HS-27A (cell line): ENCODE measurements around the gene ATG7.
"Not testable (repeated sequence)": the region's sequence is repeated elsewhere in the genome, so short reads cannot be mapped to it uniquely, and the experiment has no call there.

Source experiments
- DNase-seq: peaks from one replicate; pipeline ENCODE4 v3.0.0-alpha.2; 2012; ENCODE audit warnings: low read depth, missing footprints

Gene ATG7

GRCh38 chr3:11568503-11569155 lies 296.4 kb downstream of the ATG7 start:
- peak; percentile 84 for DNase-seq

GRCh38 chr3:11569156-11569741 lies 297.1 kb downstream of the ATG7 start:
- no peak for DNase-seq

GRCh38 chr3:11570251-11570650 lies 298.1 kb downstream of the ATG7 start:
- no peak for DNase-seq

- DNase-seq: no peak
These were observed 298.7 kb downstream of the ATG7 start for GRCh38 chr3:11570789-11571495.

- not testable (repeated sequence) for DNase-seq
These were observed 300.5 kb downstream of the ATG7 start for GRCh38 chr3:11572660-11573059.

- no peak for DNase-seq
These were observed 302.9 kb downstream of the ATG7 start for GRCh38 chr3:11574981-11575669.

GRCh38 chr3:11575677-11576076 lies 303.5 kb downstream of the ATG7 start:
- DNase-seq: no peak

- no peak for DNase-seq
These were observed 304.3 kb downstream of the ATG7 start for GRCh38 chr3:11576453-11576852.

- DNase-seq: no peak
These were observed 306.0 kb downstream of the ATG7 start for GRCh38 chr3:11578169-11578568.

GRCh38 chr3:11580645-11581044 lies 308.4 kb downstream of the ATG7 start:
- no peak for DNase-seq

- DNase-seq: no peak
These were observed 309.3 kb downstream of the ATG7 start for GRCh38 chr3:11581237-11582190.

- no peak for DNase-seq
These were observed 310.2 kb downstream of the ATG7 start for GRCh38 chr3:11582191-11582968.

GRCh38 chr3:11583235-11583634 lies 311.0 kb downstream of the ATG7 start:
- DNase-seq: no peak

GRCh38 chr3:11583638-11584046 lies 311.4 kb downstream of the ATG7 start:
- DNase-seq: no peak

- DNase-seq: no peak
These were observed 312.4 kb downstream of the ATG7 start for GRCh38 chr3:11584570-11584969.

GRCh38 chr3:11587766-11588165 lies 315.6 kb downstream of the ATG7 start:
- no peak for DNase-seq

GRCh38 chr3:11588338-11588737 lies 316.1 kb downstream of the ATG7 start:
- no peak for DNase-seq

GRCh38 chr3:11588755-11589154 lies 316.6 kb downstream of the ATG7 start:
- no peak for DNase-seq

- no peak for DNase-seq
These were observed 317.5 kb downstream of the ATG7 start for GRCh38 chr3:11589706-11590105.

- DNase-seq: no peak
These were observed 318.8 kb downstream of the ATG7 start for GRCh38 chr3:11591002-11591355.
